NCI-H2227 treated with DMSO at 0.1 percent for 48 hours (cell line): Measurements from ENCODE around the gene TRPV6.

Source experiments
- DNase-seq: peaks from one replicate; lab custom pipeline; 2025; lab: John Stamatoyannopoulos, UW

TRPV6 gene

GRCh38 chr7:142908290-142908689, 22.7 kb upstream of the TRPV6 start:
- DNase-seq = no peak

- no peak for DNase-seq
Observed at GRCh38 chr7:142906643-142907042, 21.1 kb upstream of the TRPV6 start.

GRCh38 chr7:142905759-142906158, 20.2 kb upstream of the TRPV6 start:
- no peak for DNase-seq

GRCh38 chr7:142904128-142904527, 18.6 kb upstream of the TRPV6 start:
- DNase-seq = no peak

- no peak for DNase-seq
Observed at GRCh38 chr7:142901426-142902259, 16.1 kb upstream of the TRPV6 start.

- no peak for DNase-seq
Observed at GRCh38 chr7:142899661-142900060, 14.1 kb upstream of the TRPV6 start.

- no peak for DNase-seq
Observed at GRCh38 chr7:142898377-142899170, 13.0 kb upstream of the TRPV6 start.

GRCh38 chr7:142897691-142898090, 12.1 kb upstream of the TRPV6 start:
- DNase-seq = no peak

GRCh38 chr7:142896741-142897379, 11.3 kb upstream of the TRPV6 start:
- no peak for DNase-seq

- no peak for DNase-seq
Observed at GRCh38 chr7:142896151-142896550, 10.6 kb upstream of the TRPV6 start.

- no peak for DNase-seq
Observed at GRCh38 chr7:142894985-142895593, 9.5 kb upstream of the TRPV6 start.

- DNase-seq = no peak
Observed at GRCh38 chr7:142894112-142894984, 8.8 kb upstream of the TRPV6 start.

GRCh38 chr7:142892951-142893350, 7.4 kb upstream of the TRPV6 start:
- no peak for DNase-seq

- no peak for DNase-seq
Observed at GRCh38 chr7:142891490-142892082, 6.0 kb upstream of the TRPV6 start.

GRCh38 chr7:142890874-142891485, 5.4 kb upstream of the TRPV6 start:
- DNase-seq = no peak

GRCh38 chr7:142889816-142890215, 4.3 kb upstream of the TRPV6 start:
- no peak for DNase-seq

- DNase-seq = no peak
Observed at GRCh38 chr7:142887282-142888015, 1.9 kb upstream of the TRPV6 start.

GRCh38 chr7:142886866-142887265, 1.3 kb upstream of the TRPV6 start:
- no peak for DNase-seq

- DNase-seq = no peak
Observed at GRCh38 chr7:142884286-142884640, 1.3 kb downstream of the TRPV6 start.
